WI38 (cell line): ENCODE results near the gene TPRG1L.

Experiments used
- H3K4me3 ChIP-seq: 2 replicates; pipeline ENCODE4 v1.5.1; 2011; ENCODE audit warnings: low read depth, mild to moderate bottlenecking, control low read depth, low read length
- CTCF ChIP-seq: IDR thresholded peaks from 2 replicates; pipeline ENCODE4 v1.5.1; 2012; ENCODE audit warnings: low read depth, mild to moderate bottlenecking, control low read depth, low read length

The TPRG1L gene

DNA sequence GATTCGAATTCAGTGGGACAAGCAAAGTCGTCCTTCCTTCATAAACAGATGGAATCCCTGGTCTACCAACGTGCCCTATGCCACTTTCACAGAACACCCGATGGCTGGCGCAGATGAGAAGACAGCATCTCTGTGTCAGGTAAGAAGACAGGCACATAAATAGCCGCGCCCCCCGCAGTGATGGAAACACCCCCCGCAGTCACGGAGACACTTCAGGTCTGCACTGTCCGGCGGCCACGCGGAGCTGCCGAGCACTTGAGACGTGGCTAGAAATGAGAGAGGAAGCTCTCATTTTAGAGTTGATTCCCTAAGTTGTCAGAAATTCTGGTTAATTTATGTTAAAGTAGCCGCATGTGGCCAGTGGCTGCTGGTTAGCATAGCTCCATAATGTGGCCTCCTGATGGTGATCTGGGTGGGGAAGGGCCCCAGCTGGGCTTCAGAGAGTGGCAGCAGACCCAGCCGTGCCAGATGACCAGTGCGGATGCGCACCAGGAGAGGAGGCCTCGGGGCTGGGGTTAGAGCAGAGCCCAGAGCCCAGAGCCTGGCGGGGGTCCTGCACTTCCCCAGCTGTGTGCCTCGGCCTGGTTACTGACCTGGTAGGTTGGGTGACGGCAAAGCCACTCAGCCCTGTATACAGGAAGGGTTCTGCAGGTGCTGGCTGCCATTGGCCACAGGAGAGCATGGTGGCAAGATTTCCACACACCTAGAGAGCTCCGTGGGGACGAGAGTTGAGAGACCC lies 2.9 kb downstream of the TPRG1L start:
- H3K4me3 ChIP-seq: no peak overlapping the region
- TF ChIP-seq CTCF: no peak

GRCh38 chr1:3628445-3628844 lies 3.6 kb downstream of the TPRG1L start:
- no peak overlapping the region for H3K4me3 ChIP-seq
- no peak for TF ChIP-seq CTCF

DNA sequence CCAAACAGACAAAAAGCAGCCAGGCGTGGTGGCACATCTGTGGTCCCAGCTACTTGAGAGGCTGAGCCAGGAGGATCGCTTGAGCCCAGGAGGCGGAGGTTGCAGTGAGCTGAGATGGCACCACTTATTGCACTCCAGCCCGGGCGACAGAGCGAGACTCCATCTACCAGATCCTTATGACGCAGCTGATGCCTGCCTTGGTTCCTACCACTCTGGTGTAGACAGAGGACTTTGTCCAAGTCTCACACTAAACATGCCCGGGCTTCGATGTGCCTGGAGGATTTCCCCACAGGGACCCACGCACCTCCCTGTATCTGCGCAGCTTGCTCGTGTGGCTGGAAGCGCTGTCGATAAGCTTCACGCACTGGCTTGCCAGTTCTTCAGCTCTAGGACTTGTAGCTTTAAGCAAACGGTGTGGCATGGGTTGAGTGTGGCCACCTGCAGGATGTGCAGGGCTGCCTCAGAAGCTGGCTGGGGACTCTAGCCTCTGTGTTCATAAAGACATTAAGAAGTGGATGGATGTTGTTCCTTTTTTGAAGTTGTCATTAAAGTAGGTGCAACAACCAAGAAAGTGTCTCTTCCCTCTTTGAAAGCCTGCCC lies 4.8 kb downstream of the TPRG1L start:
- H3K4me3 ChIP-seq: no peak overlapping the region
- TF ChIP-seq CTCF: no peak

- H3K4me3 ChIP-seq: no peak overlapping the region
- TF ChIP-seq CTCF: no peak
Observed at GRCh38 chr1:3630161-3630611, 5.4 kb downstream of the TPRG1L start.

DNA sequence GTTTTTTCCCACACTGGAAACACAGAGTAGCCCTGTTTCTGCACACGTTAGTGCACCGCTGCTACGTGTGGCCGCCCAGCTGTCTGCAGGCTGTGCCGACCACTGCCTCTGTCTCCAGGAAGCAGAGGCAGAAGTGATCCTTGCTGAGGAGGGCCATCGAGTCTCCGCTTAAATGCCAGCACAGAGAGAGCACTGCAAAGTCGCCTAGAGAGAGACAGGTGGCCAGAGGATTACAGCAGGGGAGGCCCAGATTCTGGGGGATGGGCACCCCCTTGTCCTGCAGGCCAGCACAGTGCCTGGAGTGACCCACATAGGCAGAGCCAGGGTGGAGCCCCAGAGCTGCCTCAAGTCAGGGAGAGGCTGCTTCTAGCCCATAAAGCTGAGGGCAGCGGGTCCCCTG lies 6.1 kb downstream of the TPRG1L start:
- no peak overlapping the region for H3K4me3 ChIP-seq
- no peak for TF ChIP-seq CTCF

DNA sequence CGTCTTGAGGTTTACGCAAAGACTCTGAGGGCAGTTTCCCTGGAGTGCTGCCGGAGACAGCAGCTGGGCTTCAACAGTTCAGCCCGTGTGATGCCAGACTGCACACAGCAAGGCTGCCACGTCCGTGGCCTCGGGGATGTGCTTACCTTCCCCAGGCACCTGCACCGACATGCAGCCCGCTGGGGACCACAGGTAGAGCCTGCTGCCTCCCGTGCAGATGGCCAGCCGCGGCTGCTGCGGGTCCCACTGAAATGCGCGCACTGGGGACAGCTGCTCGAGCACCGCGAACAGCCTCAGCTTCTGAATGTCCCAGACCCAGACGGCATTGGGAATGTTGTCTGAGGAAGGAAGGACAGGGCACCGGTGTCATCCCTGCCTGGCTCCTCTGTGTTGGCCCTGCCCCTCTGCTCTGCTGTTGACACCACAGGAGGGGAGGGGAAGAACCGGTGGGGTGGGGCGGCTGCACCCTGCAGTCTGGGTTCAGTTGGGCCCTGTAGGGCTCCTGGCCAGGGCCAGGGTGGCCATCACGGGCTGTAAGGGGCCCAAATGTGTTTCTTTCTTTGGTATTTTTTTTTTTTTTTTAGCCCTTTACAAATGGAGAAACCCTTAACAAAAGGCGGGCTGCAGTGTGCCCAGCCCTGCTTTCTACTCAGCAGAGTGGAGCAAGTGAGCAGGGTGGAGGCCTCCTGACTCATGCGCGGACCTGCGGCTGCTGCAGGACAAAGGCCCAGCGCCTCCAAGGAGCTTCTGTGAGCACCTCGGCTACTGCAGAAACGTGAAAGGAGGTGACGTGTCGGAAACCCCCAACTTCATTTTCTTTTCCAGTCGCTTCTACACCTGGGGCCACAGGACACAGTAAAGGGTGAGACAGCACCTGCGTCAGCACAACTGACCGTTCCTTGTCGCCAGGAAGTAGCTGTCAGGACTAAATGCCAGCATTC lies 6.8 kb downstream of the TPRG1L start:
- no peak for TF ChIP-seq CTCF
- H3K4me3 ChIP-seq: no peak overlapping the region
